Posterior vena cava (tissue), 2 donors: ENCODE results near the gene HIGD1C. TPM values are rescaled to one million over a fixed set of nuclear protein-coding genes. Genes with fewer than 3 reads are reported as not detected.
"Not testable (repeated sequence)": the region's sequence is repeated elsewhere in the genome, so short reads cannot be mapped to it uniquely, and the experiment has no call there.

Source experiments
- DNase-seq: peaks from one replicate; pipeline ENCODE4 v3.0.0-alpha.2; 2020; ENCODE audit warnings: low spot score
- intact Hi-C, 2 donors: fragments of 100-400 bp; cut with DNase I; formaldehyde crosslinking; loops; one replicate each; pipeline versions ENCODE4 v1.14.1 to v1.14.2; 2022 to 2023
- long read RNA-seq, 2 donors: library from polyadenylated mRNA; unstranded; transcript quantifications; one replicate each; pipeline ENCODE4 v2.0.0, GENCODE V29; 2020 to 2021
- total RNA-seq, 2 donors: library from RNA; stranded (reverse); fragmentation: NEBNext Ultra II Directional; extraction: Animal tissue kit (Norgen Biotek cat#: 25700); gene quantifications; one replicate each; pipeline ENCODE4 v1.2.1, GENCODE V29; 2021
- donor health status: DM: yes; HTN: yes; CAD: no.
- donor health status: DM: yes; HTN: yes; CAD: no.

The HIGD1C gene
- total RNA-seq, result not detected
- long read RNA-seq, donor 1, result 0 reads
- long read RNA-seq, donor 2, result 0 reads

- no peak for DNase-seq
- intact Hi-C loops, result no loop called here
Measured at GRCh38 chr12:50952510-50952909, at the start of gene HIGD1C. TSS of gene HIGD1C (plus strand) at chr12:50952544. CDS start at chr12:50953999, 1,455 bp downstream.

- intact Hi-C loops, DNase-seq: not testable (repeated sequence)
Measured at GRCh38 chr12:50908479-50908878, 43.9 kb upstream of the HIGD1C start.

- DNase-seq, intact Hi-C loops: not testable (repeated sequence)
Measured at GRCh38 chr12:50912361-50912760, 40.0 kb upstream of the HIGD1C start.

- DNase-seq, result no peak
- intact Hi-C loops, result no loop called here
Measured at GRCh38 chr12:50913224-50913623, 39.1 kb upstream of the HIGD1C start.

GRCh38 chr12:50914872-50915484 is 37.4 kb upstream of the HIGD1C start:
- intact Hi-C loops, result no loop called here

GRCh38 chr12:50916292-50916691 is 36.1 kb upstream of the HIGD1C start:
- intact Hi-C loops, result no loop called here
- no peak for DNase-seq

More at GRCh38 chr12:50914872-50915484, 37.4 kb upstream of the HIGD1C start:
- no peak for DNase-seq

- DNase-seq, result no peak
- intact Hi-C loops, result no loop called here
Measured at GRCh38 chr12:50918584-50919316, 33.6 kb upstream of the HIGD1C start.

- intact Hi-C loops, result no loop called here
- DNase-seq, result no peak
Measured at GRCh38 chr12:50922820-50923219, 29.5 kb upstream of the HIGD1C start.

- intact Hi-C loops, result no loop called here
- DNase-seq, result no peak
Measured at GRCh38 chr12:50923361-50924130, 28.8 kb upstream of the HIGD1C start.

- no peak for DNase-seq
- intact Hi-C loops, result no loop called here
Measured at GRCh38 chr12:50924131-50924438, 28.3 kb upstream of the HIGD1C start.

GRCh38 chr12:50924439-50925341 is 27.7 kb upstream of the HIGD1C start:
- intact Hi-C loops, result no loop called here

GRCh38 chr12:50925342-50925651 is 27.0 kb upstream of the HIGD1C start:
- no peak for DNase-seq
- intact Hi-C loops, result no loop called here

More at GRCh38 chr12:50924439-50925341, 27.7 kb upstream of the HIGD1C start:
- DNase-seq, result peak; percentile 95

GRCh38 chr12:50925920-50926319 is 26.4 kb upstream of the HIGD1C start:
- intact Hi-C loops, result no loop called here

GRCh38 chr12:50926415-50926814 is 25.9 kb upstream of the HIGD1C start:
- intact Hi-C loops, result no loop called here
- DNase-seq, result no peak

More at GRCh38 chr12:50925920-50926319, 26.4 kb upstream of the HIGD1C start:
- DNase-seq, result no peak

- DNase-seq, intact Hi-C loops: not testable (repeated sequence)
Measured at GRCh38 chr12:50926932-50927331, 25.4 kb upstream of the HIGD1C start.

GRCh38 chr12:50927356-50927755 is 25.0 kb upstream of the HIGD1C start:
- intact Hi-C loops, result no loop called here

GRCh38 chr12:50927766-50928224 is 24.5 kb upstream of the HIGD1C start:
- intact Hi-C loops, result no loop called here
- no peak for DNase-seq

More at GRCh38 chr12:50927356-50927755, 25.0 kb upstream of the HIGD1C start:
- no peak for DNase-seq

- intact Hi-C loops, result no loop called here
- no peak for DNase-seq
Measured at GRCh38 chr12:50928392-50928791, 24.0 kb upstream of the HIGD1C start.

GRCh38 chr12:50929831-50930230 is 22.5 kb upstream of the HIGD1C start:
- DNase-seq, result no peak
- intact Hi-C loops, result no loop called here
